ENCODE measurements around the gene WDR54.
"Not testable (repeated sequence)": the region's sequence is repeated elsewhere in the genome, so short reads cannot be mapped to it uniquely, and the experiment has no call there.

WDR54 gene

DNA sequence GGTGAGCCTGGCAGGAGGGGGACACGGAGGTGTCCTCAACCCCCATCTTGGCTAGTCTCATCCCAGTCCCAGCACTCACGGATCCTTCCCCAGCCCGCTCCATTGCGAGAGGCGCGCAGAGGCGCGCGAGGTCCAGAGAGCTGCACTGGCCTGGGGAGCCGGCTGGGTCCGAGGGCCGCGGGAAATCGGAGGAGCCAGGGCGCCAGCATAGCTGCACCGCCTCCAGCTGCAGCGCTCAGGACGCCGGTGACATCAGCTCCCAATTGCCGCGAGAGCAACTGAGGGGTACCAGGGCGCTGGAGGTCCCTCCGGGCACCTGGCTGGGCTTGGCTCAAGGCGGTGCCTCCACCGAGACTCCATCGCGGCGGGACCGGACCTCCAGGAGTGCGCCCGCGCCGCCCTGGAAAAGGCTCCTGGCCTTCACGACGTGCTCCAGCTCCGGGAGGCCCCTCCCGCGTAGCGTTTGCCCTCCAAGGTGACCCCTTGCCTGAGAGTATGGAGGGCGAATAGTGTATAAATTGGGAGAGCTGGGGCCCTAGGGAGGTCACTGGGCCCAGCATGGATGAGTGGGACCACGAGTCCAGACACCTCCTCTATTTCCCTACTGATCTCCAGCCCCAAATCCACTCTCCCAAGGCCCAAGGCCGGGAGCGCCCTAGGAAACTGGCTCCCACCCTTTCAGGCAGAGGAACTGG, 14.7 kb downstream of the WDR54 start:
- no peak for DNase-seq

DNA sequence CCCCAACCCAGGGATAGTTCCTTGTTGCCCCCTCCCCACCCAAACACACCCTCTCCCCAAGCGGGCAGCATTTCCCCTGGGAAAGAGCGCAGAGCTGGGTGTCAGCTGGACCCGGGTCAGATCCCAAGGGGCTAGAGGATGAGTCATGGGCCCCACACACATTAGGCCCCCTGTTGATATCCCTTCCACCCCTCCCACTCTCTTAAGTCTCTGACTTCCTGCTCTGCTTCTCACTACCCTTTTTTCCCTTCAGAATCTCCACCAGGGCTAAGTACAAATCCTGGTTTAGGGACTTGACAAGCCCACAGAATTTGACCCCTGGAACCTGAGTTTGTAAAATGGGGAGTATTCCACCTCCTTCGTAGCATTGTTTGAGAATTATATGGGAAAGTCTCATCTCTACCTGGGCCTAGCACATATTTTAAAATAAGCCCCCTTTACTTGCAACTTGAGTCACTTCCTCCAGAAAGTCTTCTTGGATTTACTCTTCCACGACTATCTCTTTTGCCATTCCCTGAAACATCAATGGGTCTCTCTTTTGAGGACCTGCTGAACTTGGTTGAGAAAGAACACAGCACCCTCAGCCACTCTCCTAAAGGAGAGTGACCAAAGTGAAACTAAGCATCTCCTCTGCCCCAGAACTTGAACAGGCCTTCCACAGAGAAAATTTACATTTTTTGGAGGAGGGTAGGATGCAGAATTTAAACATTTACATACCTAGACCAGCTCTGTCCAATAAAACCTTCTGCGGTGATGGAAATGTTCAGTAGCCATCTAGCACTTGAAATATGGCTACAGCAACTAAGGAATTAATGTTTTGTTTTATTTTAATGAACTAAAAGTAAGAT, 15.5 kb downstream of the WDR54 start:
- no peak for DNase-seq

GRCh38 chr2:74438248-74438647, 16.7 kb downstream of the WDR54 start:
- DNase-seq, result no peak

- DNase-seq, result no peak
These were observed 17.8 kb downstream of the WDR54 start for GRCh38 chr2:74439373-74439772.

DNA sequence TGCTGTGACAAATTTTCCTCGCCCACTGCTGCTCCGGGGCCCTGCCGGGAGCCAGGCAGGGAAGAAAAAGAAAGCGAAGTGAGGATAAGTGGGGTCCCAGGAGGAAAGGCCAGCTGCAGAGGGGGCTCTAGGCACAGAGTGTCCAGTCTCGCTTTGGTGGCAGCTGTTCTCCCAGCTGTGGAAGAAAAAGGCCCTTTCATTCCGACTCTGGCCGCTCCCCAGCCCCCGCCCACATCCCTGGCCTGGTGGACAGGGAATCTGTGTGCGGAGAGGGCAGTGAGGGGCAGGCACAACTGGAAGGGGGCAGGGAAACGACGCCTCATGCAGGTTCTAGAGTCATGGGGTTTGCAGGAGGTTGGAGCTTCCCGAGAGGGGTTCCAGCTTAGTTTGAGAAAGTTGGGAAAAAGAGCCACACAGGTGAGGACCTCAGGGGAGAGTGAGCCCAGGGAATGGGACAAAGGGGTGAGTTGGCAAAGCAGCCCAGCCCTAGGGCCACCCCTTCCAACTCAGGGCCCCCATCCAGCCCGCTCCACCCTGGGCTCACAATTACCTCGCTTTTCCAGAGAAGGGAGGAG, 18.4 kb downstream of the WDR54 start:
- no peak for DNase-seq

GRCh38 chr2:74440378-74441169, 19.0 kb downstream of the WDR54 start:
- DNase-seq, result peak; percentile 51 to 57

GRCh38 chr2:74441170-74441689, 19.7 kb downstream of the WDR54 start:
- DNase-seq, result no peak

DNA sequence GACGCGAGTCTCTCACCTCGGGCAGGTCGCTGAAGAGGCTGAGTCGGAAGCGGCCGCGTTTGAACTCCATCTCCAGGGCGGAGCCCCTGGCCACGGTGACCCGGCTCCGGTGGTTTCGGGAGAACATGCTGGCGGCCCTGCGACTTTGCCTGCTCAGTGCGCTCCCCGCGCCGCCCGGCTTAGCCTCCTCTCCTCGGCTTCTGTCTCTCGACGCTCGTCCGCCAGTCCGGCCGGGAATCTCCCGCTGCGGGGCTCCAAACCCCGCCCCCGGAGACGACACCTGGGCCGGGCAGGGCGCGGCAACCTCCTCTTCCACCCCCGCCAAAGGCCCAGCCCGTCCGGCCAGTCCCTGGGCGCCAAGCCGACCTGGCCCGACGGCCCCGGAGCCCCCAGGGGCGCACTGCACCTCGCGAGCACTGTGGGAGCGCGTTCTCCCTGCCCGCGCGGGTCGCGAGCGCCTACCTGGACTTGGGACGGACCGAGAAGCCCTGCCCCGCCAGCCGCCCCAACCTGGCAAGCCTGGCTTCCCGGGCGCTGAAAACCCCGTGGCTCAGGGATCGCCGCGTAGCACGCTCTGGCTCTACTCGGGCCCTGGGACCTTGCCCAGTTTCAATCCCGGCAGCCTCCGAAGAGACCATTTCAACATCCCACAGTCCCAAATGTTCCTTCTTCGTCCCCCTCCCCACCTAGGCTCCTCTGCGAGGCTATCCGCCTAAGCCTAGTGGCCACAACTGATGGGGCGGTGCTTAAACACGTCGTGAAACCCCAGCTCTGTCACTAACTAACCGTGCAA, 20.4 kb downstream of the WDR54 start, which contains the start of gene RTKN:
Gene RTKN, minus strand, starts transcription at position 248 of the 793 bp plus-strand sequence. Its CDS starts 121 bp downstream, at position 127.
- no peak for DNase-seq

GRCh38 chr2:74442483-74443297, 21.2 kb downstream of the WDR54 start:
- DNase-seq, result not testable (repeated sequence)

- DNase-seq, result no peak
These were observed 23.2 kb downstream of the WDR54 start for GRCh38 chr2:74444498-74445318.

- no peak for DNase-seq
These were observed 25.9 kb downstream of the WDR54 start for GRCh38 chr2:74447230-74447999.

GRCh38 chr2:74448771-74449170, 27.2 kb downstream of the WDR54 start:
- DNase-seq, result no peak

GRCh38 chr2:74450570-74451190, 29.1 kb downstream of the WDR54 start:
- DNase-seq, result no peak

DNA sequence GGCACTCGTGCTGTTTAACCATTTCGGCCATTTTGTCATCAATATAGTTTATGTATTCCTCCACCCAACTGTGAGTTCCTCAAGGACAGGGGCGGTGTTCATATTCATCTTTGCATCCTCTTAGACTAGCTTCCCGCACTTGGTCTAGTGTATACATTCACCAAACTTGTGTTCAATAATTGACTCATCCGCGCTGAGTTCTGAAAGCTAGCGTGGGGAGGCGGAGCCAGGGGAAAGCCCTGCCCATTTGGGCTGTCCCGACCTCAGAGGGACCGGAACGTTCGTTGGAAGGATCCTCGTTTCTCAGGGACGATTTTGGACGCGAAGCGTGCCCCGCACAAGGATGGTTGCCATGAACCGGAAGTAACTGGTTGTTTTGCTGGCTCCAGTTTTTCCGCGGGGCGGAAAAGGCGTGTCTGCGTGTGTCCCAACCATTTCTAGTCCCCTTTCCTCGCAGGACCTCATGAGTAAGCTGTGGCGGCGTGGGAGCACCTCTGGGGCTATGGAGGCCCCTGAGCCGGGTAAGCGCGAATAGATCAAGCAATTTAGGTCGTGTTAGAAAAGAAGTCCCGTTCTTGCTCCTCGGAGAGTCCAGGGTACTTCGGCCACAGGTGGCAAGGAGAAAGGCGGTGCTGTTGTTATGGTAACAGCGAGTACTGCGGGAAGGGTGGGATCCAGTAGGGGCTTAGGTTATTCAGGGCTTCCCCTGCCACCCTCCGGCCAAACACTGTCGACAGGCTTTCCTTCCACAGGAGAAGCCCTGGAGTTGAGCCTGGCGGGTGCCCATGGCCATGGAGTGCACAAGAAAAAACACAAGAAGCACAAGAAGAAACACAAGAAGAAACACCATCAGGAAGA, 33.4 kb downstream of the WDR54 start, which contains the start of gene INO80B:
Gene INO80B, plus strand, starts transcription at position 434 of the 858 bp plus-strand sequence. Its CDS starts 30 bp downstream, at position 464.
- DNase-seq, result peak; percentile 98 to 99

DNA sequence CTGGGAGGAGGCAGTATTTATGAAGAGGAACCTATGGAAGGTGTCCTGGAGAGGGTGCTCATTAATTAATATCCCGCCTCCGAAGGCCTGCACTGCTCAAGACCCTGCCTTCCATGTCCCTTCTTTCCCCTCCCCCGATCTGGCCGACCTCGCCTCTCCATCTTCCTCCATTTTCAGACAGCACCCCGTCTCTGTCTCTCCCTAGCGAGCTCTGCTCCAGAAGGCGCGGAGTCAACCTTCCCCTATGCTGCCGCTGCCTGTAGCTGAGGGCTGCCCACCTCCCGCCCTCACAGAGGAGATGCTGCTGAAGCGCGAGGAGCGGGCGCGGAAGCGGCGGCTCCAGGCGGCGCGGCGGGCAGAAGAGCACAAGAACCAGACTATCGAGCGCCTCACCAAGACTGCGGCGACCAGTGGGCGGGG, 35.6 kb downstream of the WDR54 start:
- DNase-seq, result no peak

GRCh38 chr2:74457549-74458131, 36.1 kb downstream of the WDR54 start:
- DNase-seq, result peak in 1 of 2 donors; percentile 32

Measured in inflammatory macrophage treated with lipopolysaccharide for 1 hour (primary cell).